ENCODE data around the gene PAFAH1B1.

Gene PAFAH1B1

DNA sequence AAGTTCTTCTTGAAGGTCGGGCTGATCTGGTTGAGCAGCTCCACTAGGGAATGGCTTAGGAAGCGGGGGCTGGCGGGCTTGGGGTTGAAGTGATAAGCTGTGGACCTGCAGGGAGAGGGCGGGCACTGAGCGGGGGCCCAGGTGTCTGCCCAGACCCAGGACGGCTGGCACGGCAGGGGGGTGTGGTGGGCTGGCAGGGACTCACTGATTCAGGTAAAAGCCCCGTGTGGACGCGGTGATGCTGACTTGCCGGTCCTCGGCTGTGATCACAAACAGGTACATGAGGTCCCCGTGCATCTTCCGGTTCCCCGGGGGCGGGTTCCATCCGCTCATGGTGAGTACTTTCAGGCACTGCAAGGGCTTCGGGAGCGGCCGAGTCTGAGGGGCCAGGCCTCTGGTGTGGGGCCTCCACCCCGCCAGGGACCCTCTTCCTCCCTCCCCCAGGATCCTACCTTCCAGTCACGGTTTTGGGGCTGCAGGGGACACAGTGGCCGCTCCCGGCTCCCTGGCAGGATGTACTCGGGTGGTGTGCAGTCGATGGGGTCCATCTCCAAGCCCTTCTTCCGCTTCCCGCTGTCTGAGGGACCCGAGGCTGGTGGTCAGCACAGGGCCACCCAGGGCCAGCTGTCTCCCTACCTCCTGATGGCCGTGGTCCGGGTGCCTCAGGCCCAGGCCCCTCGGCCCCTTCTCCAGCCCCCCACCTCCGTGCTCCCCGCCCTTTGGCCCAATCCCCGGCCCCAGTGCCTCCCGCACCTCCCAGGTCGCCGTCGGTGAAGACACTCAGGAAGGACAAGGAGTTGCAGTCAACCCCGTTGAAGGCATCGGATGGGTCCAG lies 107.9 kb downstream of the PAFAH1B1 start:
- no peak for DNase-seq (ENCODE audit: extremely low read depth in 1 of 2, low read depth in 1 of 2)

DNA sequence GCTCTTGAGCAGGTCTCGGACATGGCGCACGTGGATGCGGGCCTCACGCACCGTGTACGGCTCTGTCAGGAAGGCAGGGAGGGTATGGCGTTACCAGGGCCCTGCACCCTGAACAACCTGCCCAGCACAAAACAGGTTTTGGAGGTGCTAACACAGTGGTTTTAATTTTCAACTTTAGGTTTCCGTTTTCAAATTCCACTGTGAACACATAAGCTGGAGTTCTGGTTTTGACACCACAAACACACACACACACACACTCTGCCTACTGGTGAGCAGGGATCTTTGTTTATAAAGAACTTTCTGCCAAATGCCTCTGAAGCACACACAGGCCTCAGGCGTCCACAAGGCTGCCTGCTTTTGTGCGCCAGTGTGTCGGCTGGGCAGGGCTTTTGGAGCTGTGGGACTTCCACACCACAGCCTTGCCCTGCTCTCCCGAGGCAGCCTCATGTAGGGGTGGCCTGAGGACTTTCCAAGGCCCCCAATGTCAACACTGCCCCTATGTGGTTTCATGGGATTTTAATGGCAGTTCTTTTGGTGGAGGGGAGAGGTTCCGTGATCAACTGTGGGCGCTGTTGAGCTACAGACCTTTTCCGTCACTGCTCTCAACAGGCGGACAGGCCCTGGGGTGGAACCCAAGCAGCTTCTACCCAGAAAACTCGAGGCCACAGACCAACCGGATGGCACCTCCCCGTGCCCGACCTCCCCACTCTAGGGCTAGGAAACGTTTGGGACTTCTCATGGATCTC lies 108.7 kb downstream of the PAFAH1B1 start:
- no peak for DNase-seq (ENCODE audit: extremely low read depth in 1 of 2, low read depth in 1 of 2)

DNA sequence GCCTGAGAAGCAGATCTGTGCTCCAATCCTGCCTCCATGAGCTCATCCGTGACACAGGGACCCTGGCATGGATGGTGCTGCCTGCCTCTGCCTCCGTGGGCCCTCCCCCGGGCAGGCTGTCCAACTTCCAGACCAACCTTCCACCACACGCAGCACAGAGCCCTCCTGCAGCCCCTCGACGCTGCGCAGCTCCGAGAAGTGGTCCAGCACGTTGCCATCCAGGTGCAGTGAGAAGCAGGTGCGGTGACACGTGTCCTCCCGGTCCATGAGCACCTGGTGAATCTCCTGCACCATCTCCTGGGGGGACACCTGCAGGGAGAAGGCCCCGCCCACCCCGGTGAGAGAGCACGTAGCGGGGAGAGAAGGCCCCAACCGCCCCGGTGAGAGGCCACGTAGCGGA lies 109.7 kb downstream of the PAFAH1B1 start:
- no peak for DNase-seq (ENCODE audit: extremely low read depth in 1 of 2, low read depth in 1 of 2)

DNA sequence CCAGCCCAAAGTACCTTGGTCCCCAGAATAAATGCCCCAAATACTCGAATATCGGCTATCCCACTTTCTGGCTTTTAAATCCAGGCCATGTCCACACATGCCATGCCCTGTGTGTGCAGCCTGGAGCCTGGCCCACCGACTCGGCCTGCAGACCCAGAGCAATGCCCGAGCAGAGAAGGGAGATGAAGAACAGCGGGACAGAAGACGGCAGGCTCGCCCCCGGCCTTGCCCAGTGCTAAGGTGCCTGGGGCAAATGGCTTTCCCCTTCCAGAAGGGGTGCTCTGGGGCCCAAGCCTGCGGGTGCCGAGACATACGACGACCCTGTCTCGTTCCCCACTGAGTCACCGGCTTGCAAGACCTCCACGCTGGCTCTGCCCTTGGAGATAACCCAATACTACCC lies 110.2 kb downstream of the PAFAH1B1 start:
- DNase-seq (ENCODE audit: extremely low read depth in 1 of 2, low read depth in 1 of 2): no peak

DNA sequence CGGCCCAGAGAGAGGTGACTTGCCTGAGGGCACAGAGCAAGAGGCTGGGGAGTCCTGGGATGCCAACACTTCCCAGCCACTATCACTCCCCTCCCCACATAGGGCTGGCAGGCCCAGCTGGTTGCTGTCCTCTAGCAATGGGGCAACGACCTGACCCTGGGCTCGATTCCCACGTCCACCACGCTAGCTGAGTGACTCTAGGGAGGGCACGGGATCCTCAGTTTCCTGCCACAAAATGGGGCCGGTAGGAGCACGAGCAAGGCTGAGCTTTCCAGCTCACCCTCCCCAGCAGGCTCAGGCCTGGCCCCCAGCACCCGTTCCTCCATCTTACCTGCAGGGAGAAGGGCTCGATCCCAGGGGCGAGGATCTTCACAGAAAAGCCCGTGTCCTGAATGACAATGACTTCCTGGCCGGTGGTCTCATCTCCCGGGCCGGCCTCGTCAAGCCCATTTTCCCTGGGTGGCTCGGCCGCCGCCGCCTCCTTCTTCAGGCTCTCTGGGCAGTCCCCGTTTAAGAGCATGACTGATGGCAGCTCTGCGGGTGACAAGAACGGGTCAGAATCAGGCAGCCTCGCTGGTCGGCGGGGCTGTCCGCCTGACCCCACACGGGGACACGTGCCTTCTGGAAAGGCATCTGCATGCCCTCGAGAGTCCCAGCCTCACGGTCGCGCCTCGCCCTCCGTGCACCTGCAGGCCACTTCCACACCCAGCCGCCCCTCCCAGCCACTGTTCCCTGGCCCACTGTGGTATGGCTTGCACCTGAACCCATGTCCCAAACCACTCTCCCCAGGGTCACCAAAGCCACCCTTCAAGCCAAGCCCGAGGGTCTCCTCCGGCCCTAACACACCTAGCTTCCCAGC lies 110.8 kb downstream of the PAFAH1B1 start:
- no peak for DNase-seq (ENCODE audit: extremely low read depth in 1 of 2, low read depth in 1 of 2)

- DNase-seq (ENCODE audit: extremely low read depth in 1 of 2, low read depth in 1 of 2): no peak
These were observed 111.4 kb downstream of the PAFAH1B1 start for GRCh38 chr17:2704890-2705248.

DNA sequence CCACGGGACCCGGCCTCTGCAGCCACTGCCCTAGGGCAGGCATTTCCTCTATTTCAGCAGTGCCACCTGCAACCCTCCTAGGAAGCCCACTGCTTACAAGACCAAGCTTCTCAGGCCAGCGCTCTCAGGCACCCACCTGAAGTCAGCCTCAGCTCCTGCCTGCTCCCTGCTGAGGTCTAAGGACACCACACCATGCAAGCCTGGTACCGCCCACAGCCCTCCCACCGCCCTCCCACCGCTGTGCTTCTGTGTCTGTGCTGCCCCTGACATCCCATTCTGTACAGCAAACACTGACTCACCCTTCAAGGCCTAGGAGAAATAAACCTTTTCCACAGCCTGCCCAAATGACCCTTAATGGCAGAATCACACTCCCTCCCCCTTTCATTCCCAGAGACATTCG lies 111.8 kb downstream of the PAFAH1B1 start:
- DNase-seq (ENCODE audit: extremely low read depth in 1 of 2, low read depth in 1 of 2): no peak

GRCh38 chr17:2705888-2706795 lies 112.7 kb downstream of the PAFAH1B1 start:
- DNase-seq (ENCODE audit: extremely low read depth in 1 of 2, low read depth in 1 of 2): no peak

GRCh38 chr17:2706911-2707510 lies 113.6 kb downstream of the PAFAH1B1 start:
- DNase-seq (ENCODE audit: extremely low read depth in 1 of 2, low read depth in 1 of 2): no peak

GRCh38 chr17:2707721-2708584 lies 114.5 kb downstream of the PAFAH1B1 start:
- no peak for DNase-seq (ENCODE audit: extremely low read depth in 1 of 2, low read depth in 1 of 2)

DNA sequence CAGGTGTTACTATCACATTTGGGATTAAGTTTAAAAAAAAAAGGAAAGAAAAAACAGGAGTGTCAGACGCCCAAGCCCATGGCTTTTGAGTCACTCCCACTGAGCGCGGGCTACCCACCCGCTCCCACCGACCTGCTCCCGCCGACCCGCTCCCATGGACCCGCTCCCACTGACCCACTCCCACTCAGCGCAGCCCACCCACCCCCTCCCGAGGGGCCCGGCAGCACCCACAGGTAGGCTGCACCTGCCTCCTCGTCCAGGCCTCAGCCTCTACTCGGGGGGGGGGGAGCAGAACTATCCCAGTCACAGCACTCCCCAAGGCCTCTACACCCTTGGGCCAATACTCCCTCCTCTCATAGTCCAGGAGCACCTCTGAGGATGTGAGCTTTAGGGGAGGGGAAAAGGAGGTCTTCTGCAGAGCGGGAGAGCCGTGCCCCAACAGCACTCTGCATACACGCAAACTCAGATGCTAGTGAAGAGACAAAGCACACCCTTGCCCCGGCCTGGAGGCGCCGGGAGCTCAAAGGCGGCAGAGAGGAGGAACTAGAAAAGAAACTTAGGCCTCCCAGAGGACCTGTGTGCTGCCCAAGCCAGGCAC lies 115.2 kb downstream of the PAFAH1B1 start:
- DNase-seq (ENCODE audit: extremely low read depth in 1 of 2, low read depth in 1 of 2): no peak

GRCh38 chr17:2709183-2709661 lies 115.8 kb downstream of the PAFAH1B1 start:
- no peak for DNase-seq (ENCODE audit: extremely low read depth in 1 of 2, low read depth in 1 of 2)

DNA sequence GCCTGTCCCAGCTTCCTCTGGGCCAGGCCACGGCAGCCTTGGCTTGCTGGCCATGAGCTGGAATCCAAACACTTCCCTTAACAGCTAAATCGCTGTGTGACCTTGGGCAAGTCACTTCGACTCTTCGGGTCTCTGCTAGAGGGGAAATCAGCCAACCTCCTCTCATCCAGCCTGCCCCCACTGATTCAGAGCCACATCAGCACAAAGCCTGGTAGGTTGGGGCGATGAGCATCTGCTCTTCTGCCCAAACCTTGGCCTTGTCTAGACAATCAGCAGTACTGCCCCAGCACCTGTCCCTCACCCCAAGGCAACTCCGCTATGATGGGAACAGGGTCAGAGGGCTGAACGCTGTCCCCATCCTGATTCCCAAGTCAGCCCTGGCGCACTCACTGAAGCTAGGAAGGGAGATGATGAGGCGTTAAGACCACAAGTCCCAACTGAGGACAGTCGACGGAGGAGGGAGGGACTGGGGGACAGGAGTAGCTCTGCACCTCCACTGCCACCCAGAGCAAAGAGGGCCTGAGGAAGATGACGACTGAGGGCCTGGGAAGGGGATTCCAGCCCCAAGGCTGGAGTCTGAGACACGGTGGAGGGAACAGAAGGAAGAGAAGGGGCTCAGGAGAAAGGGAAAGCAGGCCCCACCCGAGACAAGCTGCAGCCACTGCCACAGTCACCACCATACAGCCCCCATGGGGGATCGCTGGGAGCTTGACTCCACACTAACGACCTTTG lies 116.8 kb downstream of the PAFAH1B1 start:
- DNase-seq (ENCODE audit: extremely low read depth in 1 of 2, low read depth in 1 of 2): no peak

DNA sequence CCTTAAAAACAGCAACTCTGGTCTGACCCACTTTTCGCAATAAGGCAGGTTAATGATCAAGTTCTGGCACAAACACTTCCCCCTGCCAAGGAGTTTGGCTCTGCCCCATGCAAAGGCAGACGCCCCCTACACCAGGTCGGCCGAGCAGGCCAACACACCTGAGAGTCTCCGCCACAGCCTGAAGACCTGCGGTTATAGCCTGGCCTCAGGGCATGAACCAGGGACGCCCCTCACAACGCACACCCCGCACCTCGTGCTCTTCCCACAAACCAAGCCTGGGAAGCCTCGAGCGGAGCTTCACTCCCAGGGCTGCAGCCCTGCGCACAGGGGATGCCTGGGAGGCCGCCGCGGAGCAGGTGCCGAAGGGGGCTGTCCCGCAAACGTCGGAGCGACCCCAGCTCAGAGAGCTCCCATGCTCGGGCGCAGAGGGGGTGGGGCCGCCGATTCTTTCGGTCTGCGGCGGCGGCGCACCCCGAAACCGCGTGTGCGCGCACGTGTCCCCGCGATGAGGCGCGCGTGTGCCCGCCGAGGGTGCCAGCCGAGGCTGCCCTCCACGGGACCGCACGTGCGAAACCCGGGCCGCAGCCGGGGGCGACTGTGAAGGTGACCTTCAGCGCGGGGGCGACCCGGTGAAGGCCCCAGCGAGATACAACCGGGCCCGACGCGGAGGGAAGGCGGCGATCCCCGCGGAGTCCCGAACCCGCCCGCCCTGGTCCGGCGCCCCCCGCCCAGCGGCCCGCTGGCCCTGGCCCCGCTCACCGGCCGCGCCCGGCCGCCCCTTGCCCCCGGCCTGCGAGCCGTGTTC lies 117.6 kb downstream of the PAFAH1B1 start:
- no peak for DNase-seq (ENCODE audit: extremely low read depth in 1 of 2, low read depth in 1 of 2)

- peak; percentile 85 to 95 for DNase-seq (ENCODE audit: extremely low read depth in 1 of 2, low read depth in 1 of 2)
These were observed 118.3 kb downstream of the PAFAH1B1 start, which contains the start of gene CLUH for GRCh38 chr17:2711608-2712299. Gene CLUH, minus strand, starts transcription at chr17:2711764. Its CDS starts 103 bp downstream, at chr17:2711661.

Data from activated CD8-positive, alpha-beta memory T cell treated with anti-CD3 and anti-CD28 coated beads for 1 hour (primary cell).